GM19328 (cell line): ENCODE results near the gene DYNLT5.
"Not testable (repeated sequence)": the region's sequence is repeated elsewhere in the genome, so short reads cannot be mapped to it uniquely, and the experiment has no call there.

Experiments used
- ATAC-seq: cut with Tn5 transposase; IDR thresholded peaks from one replicate; pipeline ENCODE4 v1.9.1; 2021; ENCODE audit warnings: mild to moderate bottlenecking, moderate library complexity; ENCODE audit not compliant: unreplicated experiment

Gene DYNLT5, protein sequence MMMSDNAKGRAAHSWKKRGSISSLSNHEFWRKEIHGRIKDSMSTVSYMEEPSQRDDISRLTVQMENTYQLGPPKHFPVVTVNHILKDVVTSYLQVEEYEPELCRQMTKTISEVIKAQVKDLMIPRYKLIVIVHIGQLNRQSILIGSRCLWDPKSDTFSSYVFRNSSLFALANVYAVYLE

DNA sequence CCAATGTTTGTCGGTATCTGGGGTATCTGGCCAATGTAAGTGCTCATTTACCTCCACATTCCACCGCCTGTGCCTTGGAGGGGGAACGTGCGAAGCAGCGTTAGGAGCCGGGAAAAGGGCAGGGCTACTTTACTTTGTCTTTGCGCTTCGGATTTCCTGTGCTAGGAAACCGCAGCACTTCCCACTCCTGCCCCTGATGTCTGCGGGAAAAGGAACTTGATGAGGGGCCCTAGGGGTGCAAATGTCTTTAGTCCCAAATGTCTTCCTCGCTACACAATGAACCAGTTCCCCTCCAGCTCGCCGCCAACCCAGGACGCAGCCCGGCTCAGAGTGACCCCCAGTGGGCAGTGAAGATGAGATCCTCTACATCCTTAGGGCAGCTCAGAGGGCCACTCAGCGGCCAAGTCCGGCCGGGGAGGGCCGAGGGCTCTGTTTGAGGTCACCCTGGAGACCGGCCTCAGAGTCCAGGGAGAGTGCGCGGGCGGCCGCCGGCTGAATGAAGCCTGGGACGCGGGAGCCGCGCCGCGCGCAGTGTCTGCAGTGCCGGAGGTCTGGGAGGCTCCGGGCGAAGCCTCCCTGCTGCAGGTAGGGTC is at the start of gene DYNLT5:
TSS of gene DYNLT5 (plus strand) at position 460 of the 593 bp plus-strand sequence. CDS start 2,200 bp downstream, outside the sequence.
- ATAC-seq = no peak

DNA sequence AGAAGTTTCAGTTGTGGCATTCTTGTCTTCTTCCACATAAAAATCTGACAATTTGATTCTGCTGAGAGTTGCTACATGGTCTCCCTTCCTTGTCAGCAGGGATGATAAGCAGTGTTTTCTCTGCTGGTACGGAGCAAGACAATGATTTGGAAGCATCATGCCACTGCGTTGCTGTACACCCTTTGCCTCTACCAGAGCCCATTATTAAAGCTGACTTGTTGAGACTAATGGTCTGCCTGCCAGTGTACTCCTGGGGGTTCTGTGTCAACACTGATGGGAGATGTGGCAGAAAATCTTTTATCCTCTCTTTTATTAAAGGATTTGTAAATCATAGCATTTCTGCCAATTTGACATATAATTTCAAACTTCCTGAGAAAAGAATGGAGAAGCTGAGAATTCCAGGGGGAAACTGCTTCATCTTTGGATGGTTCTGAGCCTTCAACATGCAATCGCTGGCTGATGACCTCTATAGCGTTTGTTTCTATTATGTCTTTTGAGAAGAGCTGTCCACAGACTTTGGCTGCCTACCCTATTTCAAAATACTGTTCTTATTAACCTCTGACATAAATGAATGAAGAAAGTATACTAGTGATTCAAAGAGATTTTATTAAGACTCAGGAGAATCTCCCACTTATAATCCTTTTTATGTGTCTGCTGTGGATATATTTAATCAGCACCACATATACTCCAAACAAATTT is 47.9 kb upstream of the DYNLT5 start:
- no peak for ATAC-seq

DNA sequence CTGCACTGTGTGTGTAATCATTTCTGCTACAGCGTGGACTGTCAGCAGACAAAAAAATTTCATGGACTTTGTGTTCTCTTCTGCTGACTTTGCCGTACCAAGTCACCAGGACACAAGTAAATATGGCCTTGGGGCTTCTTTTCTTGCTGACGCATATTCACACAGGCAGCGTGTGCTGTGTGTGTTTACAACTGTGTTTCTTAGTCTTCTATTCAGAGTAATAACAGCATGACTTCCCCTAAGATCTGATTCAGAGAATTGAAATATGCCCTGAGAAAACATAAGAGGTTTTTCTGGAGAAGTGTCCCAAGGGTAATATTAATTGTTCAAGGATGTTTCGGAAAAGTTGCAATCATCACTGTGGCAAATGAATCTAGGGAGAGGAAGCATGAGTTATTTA is 47.1 kb upstream of the DYNLT5 start:
- ATAC-seq = no peak

DNA sequence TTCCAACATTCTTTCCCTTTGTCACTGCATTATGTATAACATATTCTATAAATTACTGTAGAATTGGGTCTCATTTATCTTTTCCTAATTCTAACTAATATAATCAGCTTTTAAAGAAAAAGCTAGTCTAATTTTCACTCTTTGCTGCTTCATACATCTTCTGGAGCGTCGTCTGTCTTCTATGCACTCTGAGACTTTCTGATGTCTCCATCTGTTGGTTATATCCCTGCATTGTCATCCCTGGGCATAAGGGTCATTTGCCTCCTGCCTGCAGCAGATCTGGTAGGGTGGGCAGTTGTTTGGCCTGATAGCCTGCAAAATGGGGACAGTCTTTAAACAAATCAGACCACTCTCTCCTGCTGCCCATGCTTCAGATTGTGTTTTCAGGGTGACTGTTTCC is 40.8 kb upstream of the DYNLT5 start:
- ATAC-seq = no peak

DNA sequence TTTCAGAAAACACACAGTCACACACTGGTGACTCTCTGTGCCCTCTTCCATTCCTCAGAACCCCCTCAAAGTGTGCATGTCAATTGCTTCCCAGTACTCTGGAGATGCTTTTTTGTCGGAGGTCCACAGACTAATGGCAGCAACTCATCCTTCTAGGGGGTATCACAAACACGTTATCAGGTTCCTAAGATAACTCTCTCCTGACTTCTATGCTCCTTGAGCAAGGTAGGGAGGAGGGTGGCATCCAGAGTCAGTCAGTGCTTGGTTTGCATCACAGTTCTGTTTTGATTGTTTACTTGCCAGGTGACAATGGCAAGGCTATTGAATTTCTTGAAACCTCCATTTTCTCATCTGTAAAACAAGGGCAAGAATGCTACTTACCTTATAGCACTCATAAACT is 39.4 kb upstream of the DYNLT5 start:
- no peak for ATAC-seq

DNA sequence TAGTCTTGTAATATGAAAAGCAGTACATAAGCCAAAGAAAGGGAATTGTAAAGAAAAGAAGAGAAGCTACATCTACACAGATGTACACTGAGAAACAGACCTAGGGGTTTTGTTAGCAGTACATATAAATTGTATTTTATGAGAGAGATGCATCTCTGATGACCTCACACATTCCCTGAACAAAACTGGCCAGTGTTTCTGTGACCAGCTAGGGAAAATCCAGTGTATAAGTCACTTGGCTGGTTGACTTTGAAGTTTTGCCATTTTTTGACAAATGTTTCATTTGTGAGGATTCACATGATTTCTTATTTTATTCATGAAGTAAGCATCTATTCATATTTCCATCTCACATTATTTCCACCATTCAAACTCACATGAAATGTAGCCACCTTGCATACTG is 28.3 kb upstream of the DYNLT5 start:
- ATAC-seq = no peak

DNA sequence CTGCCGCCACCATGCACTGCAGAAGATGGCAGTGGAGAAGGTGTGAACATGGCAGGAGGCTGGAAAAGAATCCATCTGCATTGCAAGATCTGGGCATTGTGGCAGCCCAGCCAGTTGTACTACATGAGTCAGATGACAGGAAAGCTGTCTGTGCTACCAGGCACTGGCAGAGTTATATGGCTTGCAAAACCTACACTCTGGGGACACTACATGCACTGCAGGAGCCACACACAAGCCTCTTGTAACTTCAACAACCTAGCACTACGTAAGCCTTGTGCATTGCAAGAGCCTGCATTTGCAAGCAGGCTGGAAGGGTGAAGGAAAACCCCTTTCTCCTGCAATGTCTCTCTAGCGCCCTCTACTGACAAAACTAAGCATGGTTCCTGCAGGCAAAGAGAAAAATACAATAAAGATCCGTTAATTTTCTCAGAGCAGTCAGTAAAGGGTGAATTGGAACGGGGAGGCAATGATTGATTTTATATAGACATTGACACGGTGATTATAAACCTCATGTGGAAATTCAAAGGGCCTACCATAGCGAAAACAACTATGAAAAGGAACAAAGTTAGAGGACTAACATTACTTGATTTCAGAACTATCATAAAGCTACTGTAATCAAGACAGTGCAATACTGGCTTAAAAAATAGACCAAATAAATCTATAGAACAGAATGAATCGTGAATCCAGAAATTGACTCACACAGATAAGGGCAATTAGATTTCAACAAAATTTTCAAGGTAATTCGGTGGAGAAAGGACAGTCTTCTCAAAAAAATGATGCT is 26.2 kb upstream of the DYNLT5 start:
- peak; percentile 79 for ATAC-seq

DNA sequence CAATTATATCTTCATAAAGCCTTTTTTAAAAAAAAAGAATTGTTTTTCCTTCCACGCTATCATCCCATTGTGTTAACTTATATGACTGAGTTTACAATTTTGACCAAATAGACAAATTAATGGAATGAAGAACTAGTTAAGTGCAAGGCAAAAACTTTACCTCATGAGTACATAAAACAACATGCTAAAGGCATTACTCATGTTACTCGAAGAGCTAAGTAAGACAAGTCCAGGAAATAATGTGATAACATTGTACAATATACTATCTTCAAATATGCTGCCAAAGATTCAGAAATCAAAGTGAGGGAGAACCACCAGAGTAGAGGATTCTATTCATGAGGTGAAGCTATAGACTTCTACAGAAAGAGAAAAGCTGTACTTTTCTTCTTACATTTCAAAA is 24.2 kb upstream of the DYNLT5 start:
- no peak for ATAC-seq

DNA sequence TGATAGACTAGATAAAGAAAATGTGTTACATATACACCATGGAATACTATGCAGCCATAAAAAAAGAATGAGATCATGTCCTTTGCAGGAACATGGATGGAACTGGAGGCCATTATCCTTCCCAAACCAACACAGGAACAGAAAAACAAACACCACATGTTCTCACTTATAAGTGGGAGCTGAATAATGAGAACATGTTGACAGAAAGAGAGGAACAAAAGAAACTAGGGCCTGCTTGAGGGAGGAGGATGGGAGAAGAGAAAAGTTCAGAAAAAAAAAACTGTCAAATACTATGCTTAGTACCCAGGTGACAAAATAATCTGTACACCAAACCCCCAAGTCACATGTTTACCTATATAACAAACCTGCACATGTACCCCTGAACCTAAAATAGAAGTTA is 23.5 kb upstream of the DYNLT5 start:
- ATAC-seq = not testable (repeated sequence)

DNA sequence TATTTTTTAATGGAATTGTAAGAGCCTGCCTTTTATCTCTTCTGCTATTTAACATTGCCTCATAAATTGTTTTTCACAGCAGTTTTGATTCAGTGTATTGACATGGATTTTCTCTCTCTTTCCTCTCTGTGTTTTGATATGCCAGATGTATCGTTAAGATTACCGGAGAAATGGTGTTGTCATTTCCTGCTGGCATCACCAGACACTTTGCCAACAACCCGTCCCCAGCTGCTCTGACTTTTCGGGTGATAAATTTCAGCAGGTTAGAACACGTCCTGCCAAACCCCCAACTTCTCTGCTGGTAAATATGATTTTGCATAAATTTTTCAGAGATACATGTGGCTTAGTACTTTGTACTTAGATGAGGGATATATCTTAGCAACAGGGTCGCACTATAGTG is 23.1 kb upstream of the DYNLT5 start:
- no peak for ATAC-seq

DNA sequence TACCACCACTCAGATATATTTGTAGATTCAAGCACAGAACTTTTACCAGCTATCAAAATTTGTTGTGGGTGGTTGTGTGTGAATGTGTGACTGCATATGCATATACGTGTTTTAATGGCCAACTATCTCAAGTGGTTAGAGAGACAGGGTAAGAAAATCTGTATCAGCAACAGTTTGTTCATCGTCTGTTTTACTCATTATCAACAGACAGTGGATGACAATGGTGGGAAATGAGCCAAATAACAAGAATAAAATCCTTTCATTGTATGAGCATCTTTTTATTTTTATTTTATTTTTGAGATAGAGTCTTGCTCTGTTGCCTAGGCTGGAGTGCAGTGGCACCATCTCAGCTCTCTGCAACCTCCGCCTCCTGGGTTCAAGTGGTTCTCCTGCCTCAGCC is 22.7 kb upstream of the DYNLT5 start:
- ATAC-seq = no peak

DNA sequence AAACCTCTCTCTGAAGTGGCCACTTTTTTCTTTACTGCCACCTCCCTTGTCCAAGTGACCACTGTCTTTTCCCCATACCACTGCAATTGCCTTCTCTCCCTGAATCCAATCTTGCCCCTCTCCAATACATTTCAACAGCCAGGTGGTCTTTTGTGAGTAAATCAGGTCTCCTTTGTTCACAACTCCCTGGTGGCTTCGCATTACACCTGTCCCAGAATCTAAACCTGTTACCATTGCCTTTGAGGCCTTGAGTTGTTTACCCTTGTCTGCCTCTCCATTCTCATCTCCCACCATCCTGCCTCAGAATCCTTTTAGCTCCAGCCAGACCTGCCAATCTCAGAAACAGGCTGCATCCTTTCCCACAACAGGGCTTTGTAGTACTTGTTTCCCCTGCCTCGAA is 21.8 kb upstream of the DYNLT5 start:
- no peak for ATAC-seq

DNA sequence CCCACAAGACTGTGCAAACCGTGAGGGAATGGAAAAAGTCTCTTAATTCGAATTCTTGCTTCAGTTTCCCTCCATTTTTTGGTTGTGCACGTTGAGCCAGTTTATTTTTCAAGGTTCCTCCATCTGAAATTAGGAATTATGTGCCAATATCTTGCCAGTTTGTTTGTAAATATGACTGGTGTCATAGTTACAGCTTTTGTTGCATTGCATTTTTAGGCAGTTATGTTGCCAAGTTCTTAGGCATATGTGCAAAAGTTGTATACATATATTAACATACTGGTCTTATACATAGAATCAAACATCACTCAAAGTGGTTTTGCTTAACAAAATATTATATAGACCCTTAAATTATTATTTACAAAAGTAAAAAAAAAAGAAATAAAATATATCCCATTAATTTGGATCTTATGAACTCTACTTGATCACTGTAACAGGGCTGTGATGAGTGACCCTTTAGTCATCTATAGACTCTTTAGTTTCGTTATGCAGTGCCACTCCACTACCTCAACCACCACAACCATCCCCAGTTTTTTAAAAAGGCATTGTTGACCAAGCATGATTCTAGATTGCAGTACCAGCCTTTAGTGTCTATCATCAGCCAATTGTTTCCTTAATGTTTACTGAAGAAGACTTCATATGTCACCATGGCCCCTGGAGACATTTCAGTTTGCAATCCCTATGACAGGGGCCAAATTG is 20.9 kb upstream of the DYNLT5 start:
- no peak for ATAC-seq

DNA sequence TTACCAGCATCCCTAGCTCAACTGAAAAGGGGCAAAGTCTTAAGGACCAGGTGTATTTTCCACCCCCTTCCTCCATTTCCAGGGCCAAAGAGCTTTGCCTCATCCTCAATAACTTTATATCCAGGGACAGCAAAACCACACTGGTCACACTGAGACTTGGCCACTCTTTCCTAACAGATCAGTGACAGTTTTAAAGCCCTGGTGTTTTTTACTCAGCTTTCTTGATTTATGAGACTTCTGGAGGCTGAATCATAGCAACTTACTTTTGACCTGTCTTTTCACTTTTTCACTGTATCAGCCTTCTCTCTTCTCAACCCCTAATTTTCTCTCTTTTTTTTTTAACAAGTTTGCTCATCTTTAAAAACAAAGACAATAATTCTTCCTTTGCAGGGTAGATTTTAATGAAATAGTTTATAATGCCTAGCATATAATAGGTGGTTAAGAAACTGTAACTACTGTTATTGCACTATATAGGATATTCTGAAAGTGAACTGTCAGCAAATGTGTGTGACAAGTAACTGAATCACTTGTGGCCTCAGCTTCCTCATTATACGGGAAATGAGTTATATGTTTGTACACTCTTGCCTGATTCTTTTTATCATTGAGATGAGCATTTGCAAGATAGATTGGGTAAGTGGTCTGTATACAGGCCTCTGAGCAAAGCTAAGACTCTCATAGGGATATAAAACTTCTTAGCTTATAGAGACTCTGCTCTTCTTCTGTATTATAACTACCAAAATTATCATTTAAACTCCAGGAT is 19.7 kb upstream of the DYNLT5 start:
- no peak for ATAC-seq

DNA sequence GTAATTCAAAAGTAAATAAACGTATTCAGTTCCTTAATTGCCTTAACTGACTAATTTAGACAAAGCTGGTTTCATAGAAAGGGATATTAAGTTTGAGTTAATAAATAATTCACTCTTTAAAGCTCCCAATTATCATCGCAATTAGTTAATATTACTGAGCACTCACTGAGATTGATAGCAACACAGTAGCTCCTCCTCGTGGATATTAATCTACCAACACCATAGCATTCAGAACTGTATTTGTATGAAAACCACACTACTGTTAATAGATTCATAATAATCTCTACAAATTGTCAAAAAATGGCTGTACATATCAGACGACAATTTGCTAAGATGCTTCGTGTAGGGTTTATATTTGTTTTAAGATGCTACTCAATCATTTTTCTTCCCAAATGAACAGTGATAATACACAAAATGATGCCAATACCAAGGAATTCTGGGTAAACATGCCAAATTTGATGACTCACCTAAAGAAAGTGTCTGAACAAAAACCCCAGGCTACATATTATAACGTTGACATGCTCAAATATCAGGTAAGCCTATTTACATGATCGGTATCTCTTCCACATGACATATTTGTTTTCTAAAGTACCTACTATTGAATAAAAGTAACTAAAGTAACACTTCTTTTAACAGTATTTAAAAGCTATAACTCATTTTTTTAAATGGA is 18.8 kb upstream of the DYNLT5 start:
- no peak for ATAC-seq

DNA sequence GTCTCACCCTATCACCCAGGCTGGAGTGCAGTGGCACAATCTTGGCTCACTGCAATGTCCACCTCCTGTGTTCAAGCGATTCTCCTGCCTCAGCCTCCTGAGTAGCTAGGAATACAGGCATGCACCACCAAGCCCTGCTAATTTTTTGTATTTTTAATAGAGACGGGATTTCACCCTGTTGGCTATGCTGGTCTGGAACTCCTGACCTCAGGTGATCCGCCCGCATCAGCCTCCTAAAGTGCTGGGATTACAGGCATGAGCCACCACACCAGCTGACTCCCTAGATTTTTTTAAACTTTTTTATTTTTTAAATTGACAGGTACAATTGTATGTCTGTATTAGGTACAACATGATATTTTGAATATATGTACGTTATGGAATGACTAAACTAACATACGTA is 17.7 kb upstream of the DYNLT5 start:
- not testable (repeated sequence) for ATAC-seq

DNA sequence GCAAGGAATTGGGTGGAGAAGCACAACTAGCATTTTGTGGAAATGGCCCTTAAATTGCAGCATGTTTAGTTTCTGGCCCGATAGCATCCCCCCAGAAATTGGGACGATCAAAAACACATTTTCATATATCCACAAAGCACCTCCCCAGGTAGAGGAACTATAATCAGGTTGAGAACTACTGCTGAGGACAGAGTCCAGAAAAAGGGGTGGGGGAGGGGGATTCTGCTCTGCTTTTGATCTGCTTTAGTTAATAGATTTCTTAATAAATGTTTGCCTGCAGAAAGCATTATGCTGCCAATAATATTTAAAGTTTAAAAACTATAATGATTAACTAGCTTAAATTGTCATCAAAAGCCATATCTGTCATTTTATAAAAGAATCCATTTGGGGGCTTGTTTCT is 14.4 kb upstream of the DYNLT5 start:
- ATAC-seq = no peak

DNA sequence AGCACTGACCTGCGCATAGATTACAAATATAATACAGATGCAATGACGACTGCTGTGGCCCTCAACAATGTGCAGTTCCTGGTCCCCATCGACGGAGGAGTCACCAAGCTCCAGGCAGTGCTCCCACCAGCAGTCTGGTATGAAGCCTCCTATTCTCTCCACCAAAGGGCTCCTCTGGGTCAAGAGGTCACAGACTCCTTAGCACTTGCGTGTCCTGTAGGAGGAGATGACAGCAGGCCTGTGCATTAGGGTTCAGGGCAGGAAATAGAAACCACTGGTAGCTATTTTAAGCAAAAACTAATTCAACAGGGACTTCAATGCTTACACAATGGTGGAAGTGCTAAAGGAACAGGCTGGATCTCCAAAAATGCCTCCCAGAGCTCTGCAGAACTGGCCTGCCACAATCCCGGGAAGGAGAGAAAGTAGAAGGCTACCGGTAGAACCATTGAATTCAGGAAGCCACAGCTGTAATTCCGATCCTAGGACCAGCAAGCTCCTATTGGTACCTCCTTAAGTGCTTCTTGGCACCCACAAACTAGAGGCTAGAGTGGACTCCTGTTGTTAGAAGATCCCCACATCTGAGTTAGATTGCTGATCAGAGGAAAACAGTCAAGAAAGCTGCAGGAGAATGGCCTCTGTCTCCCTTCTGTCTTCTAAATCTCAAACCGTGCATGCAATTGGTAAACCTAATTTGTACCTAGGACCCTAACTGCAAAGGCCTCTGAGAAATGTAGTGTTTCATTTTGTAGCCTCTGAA is 12.7 kb upstream of the DYNLT5 start:
- peak; percentile 49 for ATAC-seq

DNA sequence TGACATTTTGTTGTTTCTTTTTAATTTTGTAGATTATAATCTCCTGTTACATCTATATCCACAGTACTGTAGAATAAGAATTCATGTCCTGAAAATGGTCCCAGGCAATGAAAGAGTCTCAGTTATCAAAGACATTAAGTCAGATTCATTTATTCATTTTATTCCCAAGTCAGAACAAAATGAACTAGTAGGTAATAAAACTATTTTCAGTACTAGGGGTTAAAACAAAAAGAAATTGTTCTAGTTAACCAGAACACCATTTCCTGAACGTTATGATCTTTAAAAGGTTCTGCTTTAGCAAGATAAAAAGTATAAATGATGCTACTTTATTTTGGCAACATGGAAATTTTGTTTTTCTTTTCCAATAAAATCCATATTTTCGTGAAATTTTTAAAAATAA is 6.8 kb upstream of the DYNLT5 start:
- ATAC-seq = no peak
